ENCODE measurements around the gene CSDE1.

GRCh38 chr1:114746450-114747121, 11.2 kb downstream of the CSDE1 start:
- TF ChIP-seq CTCF (IDR thresholded peaks at IDR 0.05; ENCODE audit: insufficient read depth, low read depth, low read length) (no peak), EZH2 (IDR thresholded peaks at IDR 0.05; ENCODE audit: insufficient read depth, low read length) (no peak)

All from astrocyte (in vitro differentiated cells and primary cell).